Skeletal muscle satellite cell (primary cell): Measurements from ENCODE around the gene SV2C.

Experiments
- H3K27me3 ChIP-seq: 2 replicates; pipeline ENCODE4 v1.7.0; 2013; ENCODE audit warnings: low read length; ENCODE audit not compliant: control insufficient read depth, insufficient read depth
- H3K36me3 ChIP-seq: 2 replicates; pipeline ENCODE4 v1.7.0; 2013; ENCODE audit warnings: mild to moderate bottlenecking, control low read depth, low read length; ENCODE audit not compliant: insufficient read depth
- H3K4me1 ChIP-seq: 2 replicates; pipeline ENCODE4 v1.7.0; 2013; ENCODE audit warnings: low read length; ENCODE audit not compliant: control insufficient read depth, insufficient read depth
- H3K4me2 ChIP-seq: 2 replicates; pipeline ENCODE4 v1.7.0; 2013; ENCODE audit warnings: mild to moderate bottlenecking, low read length
- H3K4me3 ChIP-seq: 2 replicates; pipeline ENCODE4 v1.7.0; 2013; ENCODE audit warnings: low read length
- H3K9ac ChIP-seq: 2 replicates; pipeline ENCODE4 v1.7.0; 2013; ENCODE audit warnings: mild to moderate bottlenecking, low read depth, low read length, moderate library complexity
- H3K9me3 ChIP-seq: replicated peaks from 2 replicates; pipeline ENCODE4 v1.7.0; 2013; ENCODE audit warnings: mild to moderate bottlenecking, control low read depth, low read length

The SV2C gene

GRCh38 chr5:76216748-76217147 is 133.6 kb downstream of the SV2C start:
- Histone ChIP-seq H3K9ac (no peak overlapping the region), H3K4me3 (no peak overlapping the region), H3K4me2 (no peak overlapping the region), H3K36me3 (no peaks in the 10 kb centered on the region), H3K27me3 (no peaks in the 10 kb centered on the region), H3K9me3 (no peaks in the 10 kb centered on the region), H3K4me1 (no peaks in the 10 kb centered on the region)

GRCh38 chr5:76219636-76220035 is 136.5 kb downstream of the SV2C start:
- H3K9ac ChIP-seq = no peak overlapping the region
- no peaks in the 10 kb centered on the region for H3K27me3 ChIP-seq
- no peaks in the 10 kb centered on the region for H3K4me1 ChIP-seq
- no peaks in the 10 kb centered on the region for H3K9me3 ChIP-seq
- H3K4me3 ChIP-seq = no peak overlapping the region
- no peak overlapping the region for H3K4me2 ChIP-seq
- no peaks in the 10 kb centered on the region for H3K36me3 ChIP-seq

- H3K9ac ChIP-seq = no peak overlapping the region
- H3K4me1 ChIP-seq = no peaks in the 10 kb centered on the region
- H3K9me3 ChIP-seq = no peaks in the 10 kb centered on the region
- H3K27me3 ChIP-seq = no peaks in the 10 kb centered on the region
- no peaks in the 10 kb centered on the region for H3K36me3 ChIP-seq
- no peak overlapping the region for H3K4me3 ChIP-seq
- no peak overlapping the region for H3K4me2 ChIP-seq
Measured at GRCh38 chr5:76221311-76221710, 138.1 kb downstream of the SV2C start.

- no peaks in the 10 kb centered on the region for H3K4me1 ChIP-seq
- no peaks in the 10 kb centered on the region for H3K9me3 ChIP-seq
- no peak overlapping the region for H3K4me2 ChIP-seq
- H3K36me3 ChIP-seq = no peaks in the 10 kb centered on the region
- H3K9ac ChIP-seq = no peak overlapping the region
- no peaks in the 10 kb centered on the region for H3K27me3 ChIP-seq
- H3K4me3 ChIP-seq = no peak overlapping the region
Measured at GRCh38 chr5:76222318-76222717, 139.1 kb downstream of the SV2C start.

GRCh38 chr5:76223696-76224095 is 140.5 kb downstream of the SV2C start:
- Histone ChIP-seq H3K4me3 (no peak overlapping the region), H3K9me3 (no peaks in the 10 kb centered on the region), H3K4me2 (no peak overlapping the region), H3K9ac (no peak overlapping the region), H3K36me3 (no peaks in the 10 kb centered on the region), H3K27me3 (no peaks in the 10 kb centered on the region), H3K4me1 (no peaks in the 10 kb centered on the region)

GRCh38 chr5:76224898-76225297 is 141.7 kb downstream of the SV2C start:
- Histone ChIP-seq H3K9me3 (no peaks in the 10 kb centered on the region), H3K27me3 (no peaks in the 10 kb centered on the region), H3K4me3 (no peak overlapping the region), H3K36me3 (no peaks in the 10 kb centered on the region), H3K4me1 (no peaks in the 10 kb centered on the region), H3K9ac (no peak overlapping the region), H3K4me2 (no peak overlapping the region)

- H3K4me2 ChIP-seq = no peak overlapping the region
- H3K4me1 ChIP-seq = no peaks in the 10 kb centered on the region
- no peaks in the 10 kb centered on the region for H3K9me3 ChIP-seq
- H3K27me3 ChIP-seq = no peaks in the 10 kb centered on the region
- no peak overlapping the region for H3K4me3 ChIP-seq
- H3K9ac ChIP-seq = no peak overlapping the region
- no peaks in the 10 kb centered on the region for H3K36me3 ChIP-seq
Measured at GRCh38 chr5:76225336-76225735, 142.2 kb downstream of the SV2C start.

- Histone ChIP-seq H3K4me3 (no peak overlapping the region), H3K4me1 (no peaks in the 10 kb centered on the region), H3K27me3 (no peaks in the 10 kb centered on the region), H3K9ac (no peak overlapping the region), H3K36me3 (no peaks in the 10 kb centered on the region), H3K9me3 (no peaks in the 10 kb centered on the region), H3K4me2 (no peak overlapping the region)
Measured at GRCh38 chr5:76229900-76230299, 146.7 kb downstream of the SV2C start.

GRCh38 chr5:76230711-76231285 is 147.6 kb downstream of the SV2C start:
- H3K4me2 ChIP-seq = no peak overlapping the region
- no peaks in the 10 kb centered on the region for H3K27me3 ChIP-seq
- no peak overlapping the region for H3K9ac ChIP-seq
- no peaks in the 10 kb centered on the region for H3K4me1 ChIP-seq
- no peaks in the 10 kb centered on the region for H3K9me3 ChIP-seq
- H3K4me3 ChIP-seq = no peak overlapping the region
- H3K36me3 ChIP-seq = no peaks in the 10 kb centered on the region

- no peaks in the 10 kb centered on the region for H3K27me3 ChIP-seq
- H3K4me1 ChIP-seq = no peaks in the 10 kb centered on the region
- H3K36me3 ChIP-seq = no peaks in the 10 kb centered on the region
- H3K4me2 ChIP-seq = no peak overlapping the region
- no peak overlapping the region for H3K9ac ChIP-seq
- H3K4me3 ChIP-seq = no peak overlapping the region
- no peaks in the 10 kb centered on the region for H3K9me3 ChIP-seq
Measured at GRCh38 chr5:76234665-76235064, 151.5 kb downstream of the SV2C start.

- H3K36me3 ChIP-seq = no peaks in the 10 kb centered on the region
- no peak overlapping the region for H3K4me3 ChIP-seq
Measured at GRCh38 chr5:76236684-76237083, 153.5 kb downstream of the SV2C start.

GRCh38 chr5:76240336-76240735 is 157.2 kb downstream of the SV2C start:
- H3K9me3 ChIP-seq = no peaks in the 10 kb centered on the region
- no peaks in the 10 kb centered on the region for H3K4me1 ChIP-seq
- H3K4me3 ChIP-seq = no peak overlapping the region
- H3K27me3 ChIP-seq = no peaks in the 10 kb centered on the region
- H3K4me2 ChIP-seq = no peak overlapping the region
- no peak overlapping the region for H3K9ac ChIP-seq
- no peaks in the 10 kb centered on the region for H3K36me3 ChIP-seq

More at GRCh38 chr5:76236684-76237083, 153.5 kb downstream of the SV2C start:
- H3K9me3 ChIP-seq = no peaks in the 10 kb centered on the region
- no peaks in the 10 kb centered on the region for H3K27me3 ChIP-seq
- no peak overlapping the region for H3K4me2 ChIP-seq
- H3K4me1 ChIP-seq = no peaks in the 10 kb centered on the region
- no peak overlapping the region for H3K9ac ChIP-seq
